Fibroblast of skin of right biceps (primary cell): ENCODE results near the gene CRYBG2.

Experiments used
- DNase-seq: peaks from one replicate; pipeline ENCODE4 v3.0.0-alpha.2; 2013

The CRYBG2 gene

GRCh38 chr1:26279456-26280332 is 74.2 kb downstream of the CRYBG2 start, which contains the start of gene SH3BGRL3:
Gene SH3BGRL3 (plus strand): TSS chr1:26280086. CDS start chr1:26280156, 70 bp downstream.
- DNase-seq = peak; percentile 87

- DNase-seq = peak; percentile 61
Observed at GRCh38 chr1:26278724-26279455, 75.0 kb downstream of the CRYBG2 start.

GRCh38 chr1:26278303-26278702 is 75.6 kb downstream of the CRYBG2 start:
- DNase-seq = peak; percentile 30

GRCh38 chr1:26277719-26278118 is 76.2 kb downstream of the CRYBG2 start:
- no peak for DNase-seq

- DNase-seq = no peak
Observed at GRCh38 chr1:26277261-26277661, 76.7 kb downstream of the CRYBG2 start.

GRCh38 chr1:26276432-26276838 is 77.5 kb downstream of the CRYBG2 start:
- no peak for DNase-seq

GRCh38 chr1:26275580-26276431 is 78.1 kb downstream of the CRYBG2 start:
- DNase-seq = peak; percentile 95

GRCh38 chr1:26274801-26275425 is 79.0 kb downstream of the CRYBG2 start:
- peak; percentile 42 for DNase-seq
